Subcutaneous abdominal adipose tissue (tissue), 5 donors: ENCODE measurements around the gene EPHA6.

Experiments used
- H3K27ac ChIP-seq: one replicate; pipeline ENCODE4 v1.7.0; 2013; ENCODE audit warnings: low read depth, mild to moderate bottlenecking, inconsistent platforms, low read length, moderate library complexity
- H3K27me3 ChIP-seq, 5 donors: one replicate each; pipeline ENCODE4 v1.7.0; 2013; ENCODE audit warnings: low read length in 5 of 5, inconsistent platforms in 1 of 5; ENCODE audit not compliant: control insufficient read depth in 5 of 5, insufficient read depth in 4 of 5
- H3K36me3 ChIP-seq, 5 donors: one replicate each; pipeline ENCODE4 v1.7.0; 2013; ENCODE audit warnings: low read length in 5 of 5; ENCODE audit not compliant: control insufficient read depth in 5 of 5, insufficient read depth in 5 of 5
- H3K4me1 ChIP-seq, 5 donors: one replicate each; pipeline ENCODE4 v1.7.0; 2013; ENCODE audit warnings: low read length in 5 of 5, mild to moderate bottlenecking in 3 of 5, moderate library complexity in 1 of 5; ENCODE audit not compliant: control insufficient read depth in 5 of 5, insufficient read depth in 5 of 5
- H3K4me3 ChIP-seq, 5 donors: one replicate each; pipeline ENCODE4 v1.7.0; 2013; ENCODE audit warnings: low read length in 5 of 5, low read depth in 1 of 5
- H3K9ac ChIP-seq, 5 donors: one replicate each; pipeline ENCODE4 v1.7.0; 2013; ENCODE audit warnings: low read length in 5 of 5, mild to moderate bottlenecking in 4 of 5, moderate library complexity in 3 of 5
- H3K9me3 ChIP-seq, 5 donors: one replicate each; pipeline ENCODE4 v1.7.0; 2013; ENCODE audit warnings: low read length in 5 of 5; ENCODE audit not compliant: control insufficient read depth in 5 of 5
- donor health status: healthy.
- donor health status: healthy.
- donor health status: healthy.
- donor health status: healthy.
- donor health status: healthy.

The EPHA6 gene

GRCh38 chr3:97293596-97294131, 479.3 kb downstream of the EPHA6 start:
- no peaks in the 10 kb centered on the region for H3K27me3 ChIP-seq
- no peaks in the 10 kb centered on the region for H3K36me3 ChIP-seq
- H3K4me3 ChIP-seq, result no peak overlapping the region
- H3K9me3 ChIP-seq, result peaks cover 0 to 20% (median 2%) of the 10 kb centered on the region in 5 donors
- H3K27ac ChIP-seq, result no peak overlapping the region
- H3K4me1 ChIP-seq, result no peaks in the 10 kb centered on the region
- no peak overlapping the region for H3K9ac ChIP-seq

GRCh38 chr3:97297032-97297431, 482.6 kb downstream of the EPHA6 start:
- Histone ChIP-seq H3K9ac (no peak overlapping the region), H3K4me3 (no peak overlapping the region), H3K27me3 (no peaks in the 10 kb centered on the region), H3K9me3 (peaks cover 0 to 20% (median 2%) of the 10 kb centered on the region in 5 donors), H3K4me1 (no peaks in the 10 kb centered on the region), H3K27ac (no peak overlapping the region), H3K36me3 (no peaks in the 10 kb centered on the region)

GRCh38 chr3:97301114-97301513, 486.7 kb downstream of the EPHA6 start:
- Histone ChIP-seq H3K9me3 (peaks cover 0 to 6% (median 3%) of the 10 kb centered on the region in 5 donors), H3K27me3 (no peaks in the 10 kb centered on the region), H3K4me3 (no peak overlapping the region), H3K27ac (no peak overlapping the region), H3K9ac (no peak overlapping the region), H3K4me1 (no peaks in the 10 kb centered on the region), H3K36me3 (no peaks in the 10 kb centered on the region)

GRCh38 chr3:97306226-97306625, 491.8 kb downstream of the EPHA6 start:
- Histone ChIP-seq H3K36me3 (no peaks in the 10 kb centered on the region), H3K27me3 (no peaks in the 10 kb centered on the region), H3K9me3 (peaks cover 0 to 4% (median 2%) of the 10 kb centered on the region in 5 donors), H3K4me3 (no peak overlapping the region), H3K4me1 (no peaks in the 10 kb centered on the region), H3K9ac (no peak overlapping the region), H3K27ac (no peak overlapping the region)

GRCh38 chr3:97338375-97338774, 524.0 kb downstream of the EPHA6 start:
- Histone ChIP-seq H3K27me3 (no peaks in the 10 kb centered on the region), H3K27ac (no peak overlapping the region), H3K4me1 (no peaks in the 10 kb centered on the region), H3K36me3 (no peaks in the 10 kb centered on the region), H3K9ac (no peak overlapping the region), H3K9me3 (peaks cover 0 to 8% (median 3%) of the 10 kb centered on the region in 5 donors), H3K4me3 (no peak overlapping the region)

- Histone ChIP-seq H3K9ac (no peak overlapping the region), H3K27ac (no peak overlapping the region), H3K36me3 (no peaks in the 10 kb centered on the region), H3K27me3 (no peaks in the 10 kb centered on the region), H3K4me1 (no peaks in the 10 kb centered on the region), H3K4me3 (no peak overlapping the region), H3K9me3 (peaks cover 0 to 3% (median 0%) of the 10 kb centered on the region in 5 donors)
These were observed 526.5 kb downstream of the EPHA6 start for GRCh38 chr3:97340940-97341339.

GRCh38 chr3:97347780-97348179, 533.4 kb downstream of the EPHA6 start:
- H3K27ac ChIP-seq, result no peak overlapping the region
- no peaks in the 10 kb centered on the region for H3K9me3 ChIP-seq
- no peaks in the 10 kb centered on the region for H3K36me3 ChIP-seq
- no peak overlapping the region for H3K9ac ChIP-seq
- no peak overlapping the region for H3K4me3 ChIP-seq
- no peaks in the 10 kb centered on the region for H3K4me1 ChIP-seq
- H3K27me3 ChIP-seq, result no peaks in the 10 kb centered on the region

GRCh38 chr3:97350971-97351370, 536.6 kb downstream of the EPHA6 start:
- no peaks in the 10 kb centered on the region for H3K27me3 ChIP-seq
- no peak overlapping the region for H3K4me3 ChIP-seq

GRCh38 chr3:97353176-97353575, 538.8 kb downstream of the EPHA6 start:
- Histone ChIP-seq H3K9me3 (peaks cover 0 to 13% (median 2%) of the 10 kb centered on the region in 5 donors), H3K27me3 (no peaks in the 10 kb centered on the region), H3K4me3 (no peak overlapping the region), H3K4me1 (no peaks in the 10 kb centered on the region), H3K36me3 (no peaks in the 10 kb centered on the region), H3K27ac (no peak overlapping the region), H3K9ac (no peak overlapping the region)

More at GRCh38 chr3:97350971-97351370, 536.6 kb downstream of the EPHA6 start:
- Histone ChIP-seq H3K36me3 (no peaks in the 10 kb centered on the region), H3K4me1 (no peaks in the 10 kb centered on the region), H3K9ac (no peak overlapping the region), H3K27ac (no peak overlapping the region), H3K9me3 (peaks cover 0 to 13% (median 2%) of the 10 kb centered on the region in 5 donors)

GRCh38 chr3:97359977-97360376, 545.6 kb downstream of the EPHA6 start:
- Histone ChIP-seq H3K27me3 (no peaks in the 10 kb centered on the region), H3K4me1 (no peaks in the 10 kb centered on the region), H3K4me3 (no peak overlapping the region), H3K27ac (no peak overlapping the region), H3K9ac (no peak overlapping the region), H3K36me3 (no peaks in the 10 kb centered on the region), H3K9me3 (peaks cover 0 to 6% (median 0%) of the 10 kb centered on the region in 5 donors)
